Testis (tissue), 2 donors: ENCODE results near the gene HELT.
"Not testable (repeated sequence)": the region's sequence is repeated elsewhere in the genome, so short reads cannot be mapped to it uniquely, and the experiment has no call there.

ENCODE experiments used
- POLR2A ChIP-seq: fragments of 450-650 bp; IDR thresholded peaks from one replicate; pipeline ENCODE4 v1.6.1; 2017; ENCODE audit warnings: antibody characterized with exemption, mild to moderate bottlenecking, moderate library complexity
- TF ChIP-seq, protein P1 (sequence below), 3 experiments: fragments of 450-650 bp in 2 of 3; fragments of 200-600 bp in 1 of 3; sonication (generic) in 1 of 3; IDR thresholded peaks; one replicate each; pipeline ENCODE4 v1.5.1; 2016 to 2019; ENCODE audit warnings: antibody characterized with exemption in 3 of 3, mild to moderate bottlenecking in 2 of 3, moderate library complexity in 1 of 3

DNA sequence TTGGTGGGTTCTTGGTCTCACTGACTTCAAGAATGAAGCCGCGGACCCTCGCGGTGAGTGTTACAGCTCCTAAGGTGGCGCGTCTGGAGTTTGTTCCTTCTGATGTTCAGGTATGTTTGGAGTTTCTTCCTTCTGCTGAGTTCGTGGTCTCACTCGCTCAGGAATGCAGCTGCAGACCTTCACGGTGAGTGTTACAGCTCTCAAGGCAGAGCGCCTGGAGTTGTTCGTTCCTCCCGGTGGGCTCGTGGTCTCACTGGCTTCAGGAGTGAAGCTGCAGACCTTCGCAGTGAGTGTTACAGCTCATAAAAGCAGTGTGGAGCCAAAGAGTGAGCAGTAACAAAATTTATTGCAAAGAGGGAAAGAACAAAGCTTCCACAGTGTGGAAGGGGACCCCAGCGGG, 29.0 kb upstream of the HELT start:
- TF ChIP-seq POLR2A: not testable (repeated sequence)
- TF ChIP-seq, protein P1, sequence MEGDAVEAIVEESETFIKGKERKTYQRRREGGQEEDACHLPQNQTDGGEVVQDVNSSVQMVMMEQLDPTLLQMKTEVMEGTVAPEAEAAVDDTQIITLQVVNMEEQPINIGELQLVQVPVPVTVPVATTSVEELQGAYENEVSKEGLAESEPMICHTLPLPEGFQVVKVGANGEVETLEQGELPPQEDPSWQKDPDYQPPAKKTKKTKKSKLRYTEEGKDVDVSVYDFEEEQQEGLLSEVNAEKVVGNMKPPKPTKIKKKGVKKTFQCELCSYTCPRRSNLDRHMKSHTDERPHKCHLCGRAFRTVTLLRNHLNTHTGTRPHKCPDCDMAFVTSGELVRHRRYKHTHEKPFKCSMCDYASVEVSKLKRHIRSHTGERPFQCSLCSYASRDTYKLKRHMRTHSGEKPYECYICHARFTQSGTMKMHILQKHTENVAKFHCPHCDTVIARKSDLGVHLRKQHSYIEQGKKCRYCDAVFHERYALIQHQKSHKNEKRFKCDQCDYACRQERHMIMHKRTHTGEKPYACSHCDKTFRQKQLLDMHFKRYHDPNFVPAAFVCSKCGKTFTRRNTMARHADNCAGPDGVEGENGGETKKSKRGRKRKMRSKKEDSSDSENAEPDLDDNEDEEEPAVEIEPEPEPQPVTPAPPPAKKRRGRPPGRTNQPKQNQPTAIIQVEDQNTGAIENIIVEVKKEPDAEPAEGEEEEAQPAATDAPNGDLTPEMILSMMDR (IDR thresholded peaks at IDR 0.05): not testable (repeated sequence)
